Mucosa of descending colon (tissue), 3 donors: ENCODE data around the gene SDCBP2. TPM values are rescaled to one million over a fixed set of nuclear protein-coding genes. Genes with fewer than 3 reads are reported as not detected.

Experiments used
- ATAC-seq: fragments of 200-7000 bp; cut with Tn5 transposase; one replicate; pipeline ENCODE4 v1.9.1; 2020; ENCODE audit warnings: mild to moderate bottlenecking, moderate library complexity
- DNase-seq, 3 donors: peaks; one replicate each; pipeline ENCODE4 v3.0.0-alpha.2; 2020
- H3K36me3 ChIP-seq: fragments of 200-600 bp; one replicate; pipeline ENCODE4 v1.8.0; 2021; ENCODE audit warnings: low read depth, mild to moderate bottlenecking
- H3K4me1 ChIP-seq: fragments of 200-600 bp; one replicate; pipeline ENCODE4 v1.8.0; 2021; ENCODE audit warnings: low read depth, mild to moderate bottlenecking
- H3K4me3 ChIP-seq: fragments of 200-600 bp; one replicate; pipeline ENCODE4 v1.8.0; 2021; ENCODE audit warnings: mild to moderate bottlenecking
- H3K9me3 ChIP-seq: fragments of 200-600 bp; one replicate; pipeline ENCODE4 v1.8.0; 2021; ENCODE audit warnings: mild to moderate bottlenecking
- CTCF ChIP-seq: fragments of 200-600 bp; IDR thresholded peaks from one replicate; pipeline ENCODE4 v1.8.0; 2022; ENCODE audit warnings: antibody characterized with exemption, mild to moderate bottlenecking
- intact Hi-C, 2 donors: fragments of 100-400 bp; cut with DNase I in 1 of 2; cut with micrococcal nuclease in 1 of 2; formaldehyde crosslinking; loops; one replicate each; pipeline versions ENCODE4 v1.11.0 to v1.11.1; 2022; cut with DNase I, micrococcal nuclease
- total RNA-seq, 3 donors: library from RNA; stranded (reverse); fragmentation: NEBNext Ultra II Directional in 2 of 3; extraction: Animal tissue kit (Norgen Biotek cat#: 25700) in 2 of 3; gene quantifications; one replicate each; pipeline versions ENCODE4 v1.2.1 to v1.2.4, GENCODE V29; 2021 to 2023
- donor health status: DM: no; HTN: no; CAD: no; lungs with moderate emphysema.
- donor health status: DM: no; HTN: no; CAD: no.
- donor health status: DM: no; HTN: yes; CAD: no.

Gene SDCBP2
- total RNA-seq, 3 donors from 2014 or later, result 165 to 447 (median 320) TPM

GRCh38 chr20:1277529-1278322, 51.2 kb downstream of the SDCBP2 start:
- peaks cover 7% of the 10 kb centered on the region for H3K4me1 ChIP-seq
- ATAC-seq (no peak), DNase-seq (no peak)
- no peak overlapping the region for H3K4me3 ChIP-seq
- H3K36me3 ChIP-seq, result no peaks in the 10 kb centered on the region
- intact Hi-C loops, result no loop called here
- no peaks in the 10 kb centered on the region for H3K9me3 ChIP-seq
- no peak for TF ChIP-seq CTCF

- no peak for ATAC-seq
Measured at GRCh38 chr20:1275919-1276318, 53.0 kb downstream of the SDCBP2 start.

GRCh38 chr20:1274485-1275311, 54.2 kb downstream of the SDCBP2 start:
- intact Hi-C loops, result no loop called here
- Histone ChIP-seq H3K9me3 (no peaks in the 10 kb centered on the region), H3K4me1 (no peaks in the 10 kb centered on the region), H3K36me3 (no peaks in the 10 kb centered on the region), H3K4me3 (no peak overlapping the region)
- TF ChIP-seq CTCF, result no peak
- no peak for DNase-seq
- no peak for ATAC-seq

More at GRCh38 chr20:1275919-1276318, 53.0 kb downstream of the SDCBP2 start:
- Histone ChIP-seq H3K4me3 (no peak overlapping the region), H3K9me3 (no peaks in the 10 kb centered on the region), H3K4me1 (no peaks in the 10 kb centered on the region), H3K36me3 (no peaks in the 10 kb centered on the region)
- intact Hi-C loops, result no loop called here
- TF ChIP-seq CTCF, result no peak
- DNase-seq, result no peak

- Histone ChIP-seq H3K4me1 (no peaks in the 10 kb centered on the region), H3K36me3 (no peaks in the 10 kb centered on the region), H3K9me3 (no peaks in the 10 kb centered on the region), H3K4me3 (no peak overlapping the region)
- intact Hi-C loops, result no loop called here
- DNase-seq, result no peak
- TF ChIP-seq CTCF, result no peak
- no peak for ATAC-seq
Measured at GRCh38 chr20:1273366-1273765, 55.6 kb downstream of the SDCBP2 start.

GRCh38 chr20:1272368-1273100, 56.4 kb downstream of the SDCBP2 start:
- H3K36me3 ChIP-seq, result no peaks in the 10 kb centered on the region
- intact Hi-C loops, result no loop called here
- H3K4me1 ChIP-seq, result no peaks in the 10 kb centered on the region
- no peak for ATAC-seq
- no peak overlapping the region for H3K4me3 ChIP-seq
- DNase-seq, result no peak
- no peak for TF ChIP-seq CTCF
- no peaks in the 10 kb centered on the region for H3K9me3 ChIP-seq
